NCI-H2081 treated with DMSO at 0.1 percent for 48 hours (cell line): ENCODE data around the gene DIRAS1.

Source experiments
- DNase-seq: peaks from one replicate; lab custom pipeline; 2025; lab: John Stamatoyannopoulos, UW

DIRAS1 gene

DNA sequence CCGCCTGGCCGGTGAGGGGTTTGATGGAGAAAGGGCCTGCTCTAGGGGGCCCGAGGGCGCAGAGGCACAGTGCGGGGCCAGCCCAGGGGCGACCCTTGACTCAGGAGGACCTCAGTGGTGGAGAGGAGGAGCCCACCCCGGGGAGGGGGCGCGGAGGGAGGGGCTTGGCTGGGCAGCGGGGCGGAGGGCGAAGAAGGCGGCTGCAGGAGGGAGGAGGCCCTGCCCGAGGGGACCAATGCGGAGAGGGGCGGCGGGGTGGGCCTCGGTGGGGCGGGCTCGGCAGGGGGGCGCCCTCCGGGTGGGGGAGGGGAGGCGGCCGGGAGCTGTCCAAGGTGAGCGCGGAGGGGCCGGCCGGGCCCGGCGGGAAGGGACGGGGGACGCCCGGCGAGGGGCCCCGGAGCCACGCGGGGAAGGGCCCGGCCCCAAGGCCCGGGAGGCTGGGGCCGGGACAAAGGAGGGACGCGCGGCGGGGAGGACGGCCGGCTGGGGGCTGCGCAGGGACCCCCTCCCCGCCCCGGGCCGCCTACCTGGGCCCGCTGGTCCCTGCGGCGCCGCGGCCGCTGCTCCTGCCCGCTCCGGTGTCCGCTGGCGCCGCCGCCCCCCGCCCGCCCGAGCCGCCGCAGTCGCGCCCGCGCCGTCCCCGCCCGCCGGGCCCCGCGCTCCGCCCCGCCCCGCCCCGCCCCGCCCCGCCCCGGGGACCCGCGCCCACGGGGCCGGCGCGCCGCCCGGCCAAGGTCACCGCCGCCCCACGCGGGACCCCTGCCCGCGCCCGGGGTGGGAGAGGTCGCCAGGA lies at the start of gene DIRAS1:
Gene DIRAS1, minus strand, starts transcription at position 596 of the 793 bp plus-strand sequence. CDS start 3,566 bp downstream, outside the sequence.
- no peak for DNase-seq

GRCh38 chr19:2770055-2771013 lies 49.2 kb upstream of the DIRAS1 start:
- DNase-seq = no peak

DNA sequence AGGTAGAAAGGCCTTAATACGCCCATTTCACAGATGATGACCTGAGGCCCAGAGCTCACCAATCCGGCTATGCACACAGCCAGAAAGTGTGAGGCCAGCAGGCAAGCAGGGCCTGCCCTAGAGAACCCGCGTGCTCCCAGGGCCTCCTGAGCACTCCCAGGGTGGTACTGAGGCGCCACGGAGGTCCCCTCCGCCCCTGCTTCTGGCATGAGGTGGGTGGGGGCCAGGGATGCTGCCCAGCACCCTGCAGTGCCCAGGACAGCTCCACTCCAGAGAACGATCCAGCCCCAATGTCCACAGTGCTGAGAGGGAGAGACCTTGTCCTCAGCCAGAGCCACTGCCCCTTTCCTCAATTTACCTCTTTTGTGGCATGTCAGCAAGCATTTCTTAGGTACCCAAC lies 48.0 kb upstream of the DIRAS1 start:
- no peak for DNase-seq

- DNase-seq = no peak
These were observed 47.4 kb upstream of the DIRAS1 start for GRCh38 chr19:2768365-2769132.

- DNase-seq = no peak
These were observed 46.5 kb upstream of the DIRAS1 start for GRCh38 chr19:2767688-2768087.

DNA sequence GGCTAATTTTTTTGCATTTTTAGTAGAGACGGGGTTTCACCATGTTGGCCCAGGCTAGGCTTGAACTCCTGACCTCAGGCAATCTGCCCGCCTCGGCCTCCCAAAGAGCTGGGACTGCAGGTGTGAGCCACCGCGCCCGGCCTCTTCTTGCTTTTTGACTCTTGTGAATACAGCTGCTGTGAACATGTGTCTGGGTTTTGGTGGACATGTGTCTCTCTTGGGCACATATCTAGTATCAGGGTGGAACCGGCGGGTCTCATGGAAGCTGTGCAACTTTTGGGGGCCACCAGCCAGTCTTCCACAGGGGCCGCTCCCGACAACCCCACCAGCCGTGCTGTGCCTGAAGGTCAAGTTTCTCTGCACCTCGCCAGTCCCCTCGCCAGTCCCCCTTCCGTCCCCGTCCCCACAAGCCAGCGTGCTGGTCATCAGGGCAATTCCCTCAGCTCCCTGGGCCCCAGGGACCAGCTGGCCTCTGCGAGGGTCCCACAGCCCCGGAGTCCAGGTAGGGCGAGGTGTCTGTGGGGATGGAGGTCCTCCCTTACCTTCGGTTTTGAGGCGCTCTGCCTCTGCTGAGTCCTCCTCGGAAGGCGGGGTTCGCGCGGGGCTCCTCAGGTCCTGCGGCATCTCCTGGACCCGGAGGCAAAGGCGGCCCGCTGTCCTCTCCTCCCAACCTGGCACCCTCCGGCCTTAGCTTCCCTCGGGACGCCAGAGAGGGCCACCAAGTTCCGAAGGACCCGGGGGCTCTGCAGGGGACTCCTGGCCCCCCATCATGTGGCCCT lies 45.6 kb upstream of the DIRAS1 start:
- DNase-seq = no peak

- no peak for DNase-seq
These were observed 44.2 kb upstream of the DIRAS1 start for GRCh38 chr19:2765376-2765775.

- DNase-seq = no peak
These were observed 43.8 kb upstream of the DIRAS1 start for GRCh38 chr19:2764945-2765344.

GRCh38 chr19:2763687-2764086 lies 42.5 kb upstream of the DIRAS1 start:
- DNase-seq = no peak

DNA sequence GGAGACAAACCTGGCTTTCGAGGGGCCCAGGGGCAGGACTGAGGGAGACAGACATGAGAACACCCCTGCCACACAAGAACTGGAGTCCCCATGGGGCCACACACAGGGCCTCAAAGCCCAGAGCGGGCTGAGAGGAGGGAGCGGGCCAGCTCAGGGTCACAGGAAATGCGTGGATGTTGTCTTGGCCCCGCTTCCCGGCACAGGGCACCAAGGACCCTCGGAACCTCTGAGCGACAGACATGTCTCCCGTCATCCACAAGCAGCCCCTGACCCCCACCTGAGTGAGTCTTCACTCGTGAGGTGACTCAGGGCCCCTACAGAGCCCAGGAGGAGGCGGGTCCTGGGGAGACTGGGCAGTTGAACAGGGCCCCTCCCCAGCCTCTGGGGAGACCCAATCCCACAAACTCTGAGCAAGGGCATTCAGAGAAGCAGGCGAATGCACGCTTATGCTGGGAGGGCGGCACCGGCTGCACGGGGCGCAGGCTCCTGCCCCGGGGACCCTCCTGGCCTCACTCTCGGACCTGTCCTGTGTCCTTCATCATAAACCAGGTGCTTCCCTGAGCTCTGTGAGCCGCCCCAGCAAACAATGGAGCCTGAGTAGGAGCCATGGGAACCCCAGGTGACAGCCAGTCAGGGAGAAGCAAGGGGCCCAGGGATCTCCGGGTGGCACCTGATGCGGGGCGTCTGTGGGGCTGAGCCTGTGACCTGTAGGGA lies 41.8 kb upstream of the DIRAS1 start:
- no peak for DNase-seq

GRCh38 chr19:2761876-2762782 lies 41.0 kb upstream of the DIRAS1 start:
- no peak for DNase-seq

DNA sequence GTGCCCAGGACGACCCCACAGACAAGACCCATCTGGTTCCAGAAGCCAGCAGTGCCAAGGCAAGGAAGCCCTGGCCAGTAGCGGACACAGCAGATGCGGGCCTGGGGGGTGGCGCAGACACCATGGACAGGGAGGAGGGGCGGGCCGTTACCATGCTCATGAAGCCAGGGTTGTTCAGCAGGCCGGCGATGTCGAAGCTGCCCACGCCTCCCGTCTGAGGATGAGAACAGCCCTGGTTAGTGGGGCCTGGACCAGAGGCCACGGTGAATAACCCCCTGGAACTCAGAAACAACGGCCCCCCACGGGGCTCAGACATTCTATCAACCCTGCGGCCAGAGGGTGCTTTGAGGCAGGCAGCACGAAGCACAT lies 40.1 kb upstream of the DIRAS1 start:
- DNase-seq = no peak

DNA sequence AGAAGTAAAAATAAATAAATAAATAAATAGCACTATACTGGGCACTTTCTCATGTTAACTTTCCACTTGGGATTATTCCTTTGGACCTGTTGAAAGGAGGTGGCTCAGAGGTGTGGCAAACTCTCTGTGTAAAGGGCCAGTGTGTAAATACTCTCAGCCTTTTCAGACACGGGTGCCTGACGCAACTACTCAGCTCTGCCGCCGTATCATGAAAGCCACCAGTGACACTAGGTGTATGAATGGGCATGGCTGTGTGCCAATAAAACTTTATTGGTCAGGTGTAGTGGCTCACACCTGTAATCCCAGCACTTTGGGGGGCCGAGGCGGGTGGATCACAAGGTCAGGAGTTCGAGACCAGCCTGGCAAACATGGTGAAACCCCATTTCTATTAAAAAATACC lies 38.8 kb upstream of the DIRAS1 start:
- DNase-seq = no peak

GRCh38 chr19:2759362-2759761 lies 38.2 kb upstream of the DIRAS1 start:
- DNase-seq = no peak

DNA sequence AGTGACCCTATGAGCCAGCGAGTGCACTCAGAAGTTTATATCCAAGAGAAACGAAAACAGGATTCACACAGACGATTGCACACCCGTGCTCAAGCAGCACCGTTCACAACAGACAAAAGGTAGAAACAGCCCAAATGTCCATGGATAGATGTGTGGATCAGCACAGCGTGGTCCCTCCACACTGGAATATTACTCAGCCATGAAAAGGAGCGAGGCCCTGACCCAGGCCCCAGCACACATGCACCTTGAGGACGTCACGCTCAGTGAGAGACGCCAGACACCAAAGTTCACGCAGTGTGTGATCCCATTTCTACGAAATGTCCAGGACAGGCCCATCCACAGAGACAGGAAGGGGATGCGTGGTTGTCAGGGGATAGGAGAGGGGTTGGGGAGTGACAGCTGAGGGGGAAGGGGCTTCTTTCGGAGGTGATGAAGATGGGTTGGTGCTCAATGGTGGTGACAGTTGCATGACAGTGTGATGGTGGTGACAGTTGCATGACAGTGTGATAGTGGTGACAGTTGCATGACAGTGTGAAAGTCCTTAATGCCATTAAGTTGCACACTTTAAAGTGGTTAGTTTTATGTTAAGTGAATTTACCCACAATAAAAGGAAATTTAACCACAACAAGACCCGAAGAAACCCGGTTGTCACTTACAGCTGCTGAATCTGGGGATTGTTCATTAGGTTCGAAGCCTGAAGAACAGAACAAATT lies 37.6 kb upstream of the DIRAS1 start:
- DNase-seq = no peak

DNA sequence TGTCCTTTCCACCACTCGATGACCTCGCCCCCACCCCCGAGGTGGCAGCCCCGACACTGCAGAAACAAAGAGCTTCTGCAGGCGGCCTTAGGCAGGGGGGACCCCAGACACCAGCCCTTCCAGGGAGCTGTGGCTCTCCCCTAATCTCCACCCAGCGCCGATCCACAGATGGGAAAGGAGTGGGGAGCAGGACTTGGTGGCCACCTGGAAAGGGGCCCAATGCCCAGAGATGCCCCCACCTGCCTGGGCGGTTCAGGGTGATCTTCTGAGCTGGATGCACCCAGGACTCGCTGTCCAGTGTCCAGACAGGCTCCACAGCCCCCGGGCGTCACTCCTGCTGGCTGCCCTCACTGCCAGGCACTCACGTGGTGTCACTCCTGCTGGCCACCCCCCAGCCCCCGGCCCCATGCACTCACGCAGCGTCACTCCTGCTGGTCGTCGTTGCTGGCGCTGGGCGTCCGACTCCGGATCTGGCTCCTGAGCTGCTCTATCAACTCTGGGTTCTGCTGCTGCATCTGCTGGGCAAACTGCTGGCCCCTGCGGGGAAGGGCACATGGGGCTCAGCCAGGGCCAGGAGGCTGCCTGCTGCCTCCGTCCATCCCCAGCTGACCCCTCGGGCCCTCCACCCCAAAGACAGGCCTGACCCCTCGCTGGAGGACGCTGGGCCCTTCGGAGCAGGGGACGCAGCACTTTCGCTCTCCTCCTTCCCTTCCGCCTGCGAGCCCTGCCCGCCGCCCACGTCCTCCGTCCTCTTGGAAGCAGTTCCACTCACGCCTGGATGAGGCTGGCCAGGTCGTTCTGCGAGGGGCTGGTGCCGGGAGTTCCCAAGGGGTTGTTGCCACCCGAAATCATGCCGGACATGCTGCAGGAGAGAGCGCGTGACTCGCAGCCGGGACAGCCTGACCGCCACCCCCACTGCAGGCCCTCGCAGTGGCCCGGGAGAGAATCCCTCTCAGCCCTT lies 36.0 kb upstream of the DIRAS1 start:
- no peak for DNase-seq

DNA sequence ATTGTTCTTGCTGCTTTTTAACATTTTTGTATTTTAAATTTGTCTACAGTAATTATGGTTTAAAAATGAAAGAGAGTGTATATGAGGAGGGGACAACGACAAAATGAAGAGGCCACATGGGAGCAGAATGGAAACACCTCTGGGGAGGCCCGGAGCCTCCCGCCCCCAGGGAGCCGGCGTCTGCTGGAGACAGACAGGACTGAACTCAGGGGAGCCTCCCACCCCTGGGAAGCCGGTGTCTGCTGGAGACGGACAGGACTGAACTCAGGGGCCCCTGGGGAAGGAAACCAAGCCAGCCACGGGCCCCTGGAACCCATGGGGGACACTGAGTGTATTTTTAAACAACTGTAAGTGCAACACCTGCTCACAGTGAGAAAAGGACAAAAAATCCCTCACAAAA lies 35.3 kb upstream of the DIRAS1 start:
- DNase-seq = no peak

GRCh38 chr19:2755811-2756210 lies 34.6 kb upstream of the DIRAS1 start:
- no peak for DNase-seq
